Mesenteric fat pad (tissue), 1 donor: ENCODE data around the gene BRAT1. TPM values are rescaled to one million over a fixed set of nuclear protein-coding genes. Genes with fewer than 3 reads are reported as not detected.

Experiments used
- DNase-seq: peaks from one replicate; pipeline ENCODE4 v3.0.0-alpha.2; 2020; ENCODE audit warnings: low spot score
- total RNA-seq: library from RNA; stranded (reverse); fragmentation: NEBNext Ultra II Directional; extraction: Animal tissue kit (Norgen Biotek cat#: 25700); gene quantifications from one replicate; pipeline ENCODE4 v1.2.1, GENCODE V29; 2021
- donor health status: DM: yes; HTN: yes; CAD: no.

The BRAT1 gene
- total RNA-seq, 1 donor from 2014 or later, result 29.8 TPM

- DNase-seq, result no peak
Measured at GRCh38 chr7:2525658-2526630, 29.4 kb downstream of the BRAT1 start.

DNA sequence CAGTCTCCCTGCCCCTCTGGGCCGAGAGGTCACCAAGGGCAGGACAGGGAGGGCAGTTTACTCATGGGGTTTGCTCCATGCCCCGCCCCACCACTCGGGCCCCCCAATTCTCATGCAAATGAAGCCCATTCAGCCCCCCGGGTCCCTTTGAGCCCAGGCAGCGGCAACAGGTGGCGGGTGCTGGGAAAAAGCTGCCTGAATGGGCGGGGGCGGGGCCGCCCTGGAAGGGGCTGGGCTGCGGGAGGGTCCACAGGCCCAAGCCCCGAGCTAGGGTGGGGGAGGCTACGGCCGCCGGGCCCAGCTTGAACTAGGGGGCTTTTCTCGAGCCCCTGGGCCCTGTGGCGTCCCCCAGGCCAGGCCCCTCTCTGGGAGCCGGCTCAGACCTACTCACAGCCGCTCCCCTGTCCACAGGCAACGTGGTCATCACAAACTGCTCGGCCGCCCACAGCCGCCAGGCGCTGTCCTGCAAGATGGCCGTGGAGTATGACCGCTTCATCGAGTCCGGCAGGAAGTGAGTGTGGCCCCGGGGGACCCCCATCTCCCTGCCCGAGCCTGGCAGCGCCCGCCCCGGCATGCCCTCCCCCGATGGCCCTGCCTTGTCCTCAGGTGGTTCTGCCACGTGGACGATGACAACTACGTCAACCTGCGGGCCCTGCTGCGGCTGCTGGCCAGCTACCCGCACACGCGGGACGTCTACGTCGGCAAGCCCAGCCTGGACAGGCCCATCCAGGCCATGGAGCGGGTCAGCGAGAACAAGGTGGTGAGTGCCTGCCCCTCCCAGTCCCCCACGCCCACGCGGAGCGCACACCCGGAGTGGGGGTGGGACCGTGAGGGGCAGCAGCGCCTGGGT, 30.3 kb downstream of the BRAT1 start:
- no peak for DNase-seq

- peak; percentile 94 for DNase-seq
Measured at GRCh38 chr7:2523941-2524807, 31.1 kb downstream of the BRAT1 start.

GRCh38 chr7:2523461-2523936, 31.8 kb downstream of the BRAT1 start:
- no peak for DNase-seq

DNA sequence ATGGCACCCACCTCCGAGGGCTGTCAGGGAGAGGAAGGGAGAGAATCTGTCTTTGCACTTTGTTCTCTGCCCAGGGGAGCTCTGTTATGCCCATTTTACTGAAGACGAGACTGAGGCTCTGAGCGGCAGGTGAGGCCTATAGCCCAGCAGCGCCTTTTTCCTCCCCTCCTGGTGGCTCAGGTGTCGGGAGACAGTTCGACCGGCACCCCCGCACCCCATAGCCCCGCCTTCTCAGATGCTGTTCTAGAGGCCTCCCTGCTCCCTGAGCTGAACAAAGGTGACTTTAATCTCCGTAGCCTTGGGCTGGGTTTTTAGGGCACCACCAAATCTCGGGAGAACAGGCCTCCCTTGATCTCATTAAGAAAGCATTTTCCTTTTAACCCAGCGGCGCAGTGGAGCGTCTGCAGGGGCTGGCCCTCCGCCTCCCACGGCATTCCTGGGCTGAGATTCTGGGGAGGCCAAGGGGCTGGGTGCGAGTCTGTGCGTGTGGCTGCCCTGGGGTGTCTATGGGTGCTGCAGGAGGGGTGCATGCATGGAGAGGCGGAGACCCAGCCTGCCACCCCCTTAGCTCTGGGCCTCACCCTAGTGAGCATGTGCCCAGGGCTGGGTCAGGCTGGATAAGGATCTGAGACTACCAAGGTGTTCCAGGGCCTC, 32.4 kb downstream of the BRAT1 start:
- no peak for DNase-seq

DNA sequence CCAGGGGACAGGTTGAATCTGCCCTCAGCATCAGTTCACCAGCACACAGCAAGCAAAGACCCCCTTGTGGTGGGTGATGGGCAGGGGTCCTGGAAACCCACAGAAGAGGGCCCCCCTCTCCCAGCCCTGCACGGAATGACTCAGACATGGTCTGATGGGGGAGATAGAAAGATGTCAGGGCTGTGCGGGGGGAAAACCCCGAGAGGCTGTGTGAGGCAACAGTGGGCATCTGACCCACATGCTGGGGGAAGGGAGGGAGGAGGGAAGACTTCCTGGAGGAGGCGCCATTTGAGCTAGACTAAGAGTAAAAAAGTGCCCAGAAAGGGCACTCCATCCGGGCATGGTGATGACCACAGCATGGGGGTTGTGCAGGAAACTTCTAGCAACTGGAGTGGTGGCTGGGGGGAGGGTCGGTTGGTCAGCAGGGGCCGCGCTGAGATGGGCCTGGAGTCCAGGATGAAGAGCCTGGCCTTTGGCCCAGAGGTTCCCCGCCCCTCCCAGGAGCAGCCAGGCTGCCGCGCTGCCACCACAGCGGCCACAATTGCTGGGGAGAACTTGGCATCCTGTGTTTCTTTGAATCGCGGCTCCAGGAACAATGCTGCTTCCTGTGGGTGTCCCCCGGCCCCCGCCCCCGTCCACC, 33.3 kb downstream of the BRAT1 start:
- no peak for DNase-seq

GRCh38 chr7:2521341-2521745, 34.0 kb downstream of the BRAT1 start:
- DNase-seq, result no peak

- DNase-seq, result no peak
Measured at GRCh38 chr7:2520761-2521290, 34.5 kb downstream of the BRAT1 start.

DNA sequence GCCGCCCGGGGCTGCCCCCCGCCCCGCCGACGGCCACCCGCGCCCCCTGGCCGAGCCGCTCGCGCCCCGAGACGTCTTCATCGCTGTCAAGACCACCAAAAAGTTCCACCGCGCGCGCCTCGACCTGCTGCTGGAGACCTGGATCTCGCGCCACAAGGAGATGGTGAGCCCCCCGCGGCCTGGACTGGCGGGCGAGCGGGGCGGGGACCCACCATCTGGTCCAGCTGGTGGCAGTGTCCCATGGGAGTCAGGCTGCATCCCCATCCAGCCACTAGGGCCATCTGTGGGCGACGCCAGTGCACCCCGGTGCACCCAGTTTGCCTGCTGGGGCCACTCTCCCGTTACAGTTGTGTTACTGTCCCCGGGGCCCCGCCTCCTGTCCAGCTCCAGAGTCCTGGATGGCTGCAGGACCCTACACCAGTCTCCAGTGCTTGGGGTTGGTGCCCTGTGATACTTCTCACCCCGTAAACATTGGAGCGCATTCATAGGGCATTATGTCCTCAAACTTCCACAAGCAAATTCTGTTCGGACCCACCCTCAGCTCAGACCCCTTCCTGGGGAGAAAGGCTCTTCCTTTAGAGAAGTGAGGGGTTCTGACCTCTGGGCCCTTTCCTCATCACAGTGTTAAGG, 35.1 kb downstream of the BRAT1 start:
- no peak for DNase-seq

DNA sequence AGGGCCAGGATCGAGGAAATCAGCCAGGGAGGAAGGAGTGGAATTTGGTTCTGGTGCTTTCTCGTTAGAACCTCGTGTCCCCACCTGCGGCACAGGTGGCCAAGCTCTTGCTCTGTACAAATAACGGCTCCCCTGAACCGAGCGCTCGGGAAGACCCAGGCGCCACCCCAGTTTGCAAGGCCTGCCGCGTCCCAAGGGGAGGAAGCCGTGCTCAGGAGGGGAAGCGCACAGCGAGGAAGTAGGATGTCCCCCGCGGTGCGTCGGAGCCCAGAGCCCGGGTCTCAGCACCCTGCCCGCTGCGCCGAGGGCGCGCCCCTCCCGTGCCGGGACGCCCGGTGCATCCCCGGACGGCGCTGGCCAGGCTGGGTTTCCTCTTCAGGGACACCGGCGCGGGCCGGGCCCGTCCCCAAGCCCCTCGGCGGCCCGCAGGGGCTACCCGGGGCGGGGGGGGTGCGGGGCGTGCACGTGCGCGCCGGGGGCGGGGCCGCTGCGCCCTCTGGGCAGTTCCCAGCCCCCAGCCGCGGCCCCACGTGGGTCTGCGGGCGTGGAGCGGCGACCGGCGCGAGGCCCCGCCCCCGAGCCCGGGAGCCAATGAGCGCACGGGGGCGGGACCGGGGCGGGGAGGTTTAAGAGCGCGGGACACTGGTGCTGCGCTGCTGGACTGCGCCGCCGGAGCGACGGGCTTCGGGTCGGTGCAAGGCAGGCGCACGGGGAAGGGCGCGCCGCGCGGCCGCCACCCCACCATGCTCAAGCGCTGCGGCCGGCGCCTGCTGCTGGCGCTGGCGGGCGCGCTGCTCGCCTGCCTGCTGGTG, 36.0 kb downstream of the BRAT1 start, which contains the start of gene LFNG:
TSS of gene LFNG (plus strand) at position 656 of the 812 bp plus-strand sequence. CDS start at position 744, 88 bp downstream.
- DNase-seq, result no peak

- no peak for DNase-seq
Measured at GRCh38 chr7:2518737-2519118, 36.6 kb downstream of the BRAT1 start.

DNA sequence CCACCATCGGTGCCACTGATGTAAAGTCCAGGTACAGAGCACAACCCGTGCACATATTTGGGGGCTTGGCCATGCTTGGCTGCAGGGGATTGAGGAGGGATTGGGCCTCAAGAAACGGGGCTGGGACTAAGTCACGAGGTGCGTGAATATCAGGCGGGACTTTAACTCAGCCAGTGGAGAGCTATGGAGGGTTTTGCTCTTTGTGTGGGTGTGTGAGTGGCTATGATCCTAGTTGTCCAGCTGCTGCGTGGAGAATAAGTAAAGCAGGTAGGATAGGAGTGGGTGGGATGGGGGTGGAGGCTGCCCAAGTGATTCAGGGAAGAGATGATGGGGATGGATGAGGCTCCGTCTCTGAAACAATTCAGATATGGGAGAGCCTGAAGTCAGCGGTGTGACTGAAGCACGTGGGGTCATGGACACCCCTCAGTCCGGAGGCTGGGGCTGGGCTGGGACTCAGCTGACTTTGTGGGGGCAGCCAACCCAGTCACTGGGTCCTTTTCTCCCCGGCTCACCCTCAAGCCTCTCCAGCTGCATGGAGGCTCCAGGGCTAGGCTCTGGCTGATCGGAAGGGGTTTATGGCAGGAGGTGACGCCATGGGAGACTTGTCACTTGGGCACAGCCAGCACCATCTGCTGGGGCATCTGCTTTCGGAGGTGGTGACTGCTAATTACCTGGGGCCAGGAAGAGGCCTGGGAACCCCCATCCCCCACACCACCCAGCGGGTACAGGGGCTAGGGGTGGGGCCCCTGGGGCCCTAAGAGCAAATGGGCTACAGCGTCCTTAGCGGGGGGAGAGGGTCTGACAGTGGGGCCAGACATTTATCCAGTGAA, 37.4 kb downstream of the BRAT1 start:
- no peak for DNase-seq

GRCh38 chr7:2517026-2517425, 38.3 kb downstream of the BRAT1 start:
- no peak for DNase-seq

DNA sequence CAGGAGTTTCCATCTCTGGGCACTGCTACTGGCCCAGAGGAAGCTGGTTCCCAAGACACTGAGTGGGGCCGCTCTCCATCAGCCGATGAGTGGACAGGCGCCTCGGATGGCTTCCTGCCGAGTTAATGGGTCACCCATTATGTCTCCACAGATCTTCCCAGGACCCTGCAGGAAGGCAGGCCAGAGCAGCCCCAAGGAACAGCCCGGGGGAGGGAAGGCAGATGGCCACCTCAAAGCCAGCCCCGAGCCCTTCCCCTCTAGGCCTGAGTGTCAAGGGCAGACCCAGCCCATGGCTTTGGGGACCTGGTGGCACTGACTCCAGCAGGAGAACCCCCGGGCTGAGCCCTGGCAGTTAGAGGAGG, 39.1 kb downstream of the BRAT1 start:
- no peak for DNase-seq

GRCh38 chr7:2515424-2516193, 39.7 kb downstream of the BRAT1 start:
- DNase-seq, result no peak
